Adrenal gland (tissue), 12 donors: Measurements from ENCODE around the gene TMEM255B. TPM values are rescaled to one million over a fixed set of nuclear protein-coding genes. Genes with fewer than 3 reads are reported as not detected.
"Not testable (repeated sequence)": the region's sequence is repeated elsewhere in the genome, so short reads cannot be mapped to it uniquely, and the experiment has no call there.

ENCODE experiments used
- DNase-seq, 7 donors: peaks; one replicate each; pipeline ENCODE4 v3.0.0-alpha.2; 2019 to 2020
- H3K27ac ChIP-seq, 5 donors: fragments of 200-600 bp; sonication (generic) in 4 of 5; 1 replicate in 3 of 5; 2 replicates in 2 of 5; pipeline versions ENCODE4 v1.5.1 to v1.8.0; 2016 to 2020; ENCODE audit warnings: mild to moderate bottlenecking in 1 of 5
- H3K27me3 ChIP-seq: fragments of 200-600 bp; 2 replicates; pipeline ENCODE4 v1.8.0; 2021
- H3K36me3 ChIP-seq, 2 donors: fragments of 200-600 bp; replicated peaks in 1 of 2; 1 replicate in 1 of 2; 2 replicates in 1 of 2; pipeline versions ENCODE4 v1.5.1 to v1.8.0; 2018 to 2022
- H3K4me1 ChIP-seq, 2 donors: fragments of 200-600 bp; replicated peaks in 1 of 2; 1 replicate in 1 of 2; 2 replicates in 1 of 2; pipeline versions ENCODE4 v1.5.1 to v1.8.0; 2018 to 2021
- H3K4me3 ChIP-seq, 4 donors: fragments of 200-600 bp; sonication (generic) in 3 of 4; one replicate each; pipeline ENCODE4 v1.5.1; 2016 to 2018
- H3K9me3 ChIP-seq, 3 donors: fragments of 200-600 bp; sonication (generic) in 1 of 3; replicated peaks in 1 of 3; 1 replicate in 2 of 3; 2 replicates in 1 of 3; pipeline versions ENCODE4 v1.5.1 to v1.8.0; 2016 to 2021
- POLR2A ChIP-seq, 2 donors: fragments of 450-650 bp; IDR thresholded peaks; one replicate each; pipeline ENCODE4 v1.6.1; 2017; ENCODE audit warnings: antibody characterized with exemption in 2 of 2, mild to moderate bottlenecking in 2 of 2, moderate library complexity in 1 of 2
- WGBS, 4 donors: extraction: QIAGEN DNeasy Blood & Tissue Kit in 2 of 4; methylation state at CpG; one replicate each; pipeline versions ENCODE4 v1.1.5 to v1.1.7; 2013 to 2017; 5-methylcytosine and 5-hydroxymethylcytosine counted together
- intact Hi-C, 2 donors: fragments of 100-400 bp; cut with DNase I; formaldehyde crosslinking; loops; one replicate each; pipeline versions ENCODE4 v1.14.1 to v1.15.0; 2022 to 2023
- polyA plus RNA-seq, 3 donors: library from polyadenylated mRNA; stranded (reverse); fragments of 200-250 nt in 2 of 3; fragments of 350-450 nt in 1 of 3; fragmentation: Illumina TruSeq in 1 of 3; extraction: RNeasy Lipid Tissue Mini Kit (QIAGEN cat#74804) in 1 of 3; gene quantifications; one replicate each; pipeline ENCODE4 v1.2.3, GENCODE V29; 2013 to 2014
- total RNA-seq, 9 donors: library from RNA; depleted of rRNA in 4 of 9; stranded (reverse); fragments of >200 nt in 4 of 9; fragments of 120-200 nt in 1 of 9; fragmentation: NEBNext Ultra II Directional in 1 of 9; extraction: Animal tissue kit (Norgen Biotek cat#: 25700) in 1 of 9; gene quantifications; one replicate each; pipeline versions ENCODE4 v1.1.0 to v1.2.4, GENCODE V29; 2013 to 2023
- TF ChIP-seq, protein P1 (sequence below), 6 experiments: fragments of 450-650 bp in 4 of 6; fragments of 200-600 bp in 2 of 6; sonication (generic) in 1 of 6; IDR thresholded peaks; 1 replicate in 5 of 6; 2 replicates in 1 of 6; pipeline versions ENCODE4 v1.5.1 to v1.8.0; 2016 to 2021; ENCODE audit warnings: antibody characterized with exemption in 6 of 6, mild to moderate bottlenecking in 2 of 6, moderate library complexity in 1 of 6
- donor health status: healthy with polysubstance abuse.
- donor health status: Bipolar disorder and iron deficiency.
- donor health status: DM: yes; HTN: yes; CAD: no.
- donor health status: DM: no; HTN: no; CAD: no.
- donor health status: DM: no; HTN: no; CAD: no.
- donor health status: DM: yes; HTN: yes; CAD: no.

Gene TMEM255B
- total and polyA plus RNA-seq, 12 donors = 1.3 to 60.1 (median 17.2) TPM

- intact Hi-C loops = no loop called here
- H3K4me3 ChIP-seq = no peak overlapping the region
- H3K27ac ChIP-seq = peak overlapping the region in 1 of 5 donors; percentile 42
- DNase-seq = no peak
- TF ChIP-seq, protein P1, sequence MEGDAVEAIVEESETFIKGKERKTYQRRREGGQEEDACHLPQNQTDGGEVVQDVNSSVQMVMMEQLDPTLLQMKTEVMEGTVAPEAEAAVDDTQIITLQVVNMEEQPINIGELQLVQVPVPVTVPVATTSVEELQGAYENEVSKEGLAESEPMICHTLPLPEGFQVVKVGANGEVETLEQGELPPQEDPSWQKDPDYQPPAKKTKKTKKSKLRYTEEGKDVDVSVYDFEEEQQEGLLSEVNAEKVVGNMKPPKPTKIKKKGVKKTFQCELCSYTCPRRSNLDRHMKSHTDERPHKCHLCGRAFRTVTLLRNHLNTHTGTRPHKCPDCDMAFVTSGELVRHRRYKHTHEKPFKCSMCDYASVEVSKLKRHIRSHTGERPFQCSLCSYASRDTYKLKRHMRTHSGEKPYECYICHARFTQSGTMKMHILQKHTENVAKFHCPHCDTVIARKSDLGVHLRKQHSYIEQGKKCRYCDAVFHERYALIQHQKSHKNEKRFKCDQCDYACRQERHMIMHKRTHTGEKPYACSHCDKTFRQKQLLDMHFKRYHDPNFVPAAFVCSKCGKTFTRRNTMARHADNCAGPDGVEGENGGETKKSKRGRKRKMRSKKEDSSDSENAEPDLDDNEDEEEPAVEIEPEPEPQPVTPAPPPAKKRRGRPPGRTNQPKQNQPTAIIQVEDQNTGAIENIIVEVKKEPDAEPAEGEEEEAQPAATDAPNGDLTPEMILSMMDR (IDR thresholded peaks at IDR 0.05) = no peak
- TF ChIP-seq POLR2A (IDR thresholded peaks at IDR 0.05) = no peak
- no peaks in the 10 kb centered on the region for H3K4me1 ChIP-seq
- H3K9me3 ChIP-seq = no peaks in the 10 kb centered on the region
- WGBS, 4 donors = 76 to 81% (median 80%) methylated on average over 19 to 30 of the region's 30 CpGs
- H3K36me3 ChIP-seq = no peaks in the 10 kb centered on the region
- no peaks in the 10 kb centered on the region for H3K27me3 ChIP-seq
Measured at GRCh38 chr13:113724016-113724758, 34.8 kb upstream of the TMEM255B start.

DNA sequence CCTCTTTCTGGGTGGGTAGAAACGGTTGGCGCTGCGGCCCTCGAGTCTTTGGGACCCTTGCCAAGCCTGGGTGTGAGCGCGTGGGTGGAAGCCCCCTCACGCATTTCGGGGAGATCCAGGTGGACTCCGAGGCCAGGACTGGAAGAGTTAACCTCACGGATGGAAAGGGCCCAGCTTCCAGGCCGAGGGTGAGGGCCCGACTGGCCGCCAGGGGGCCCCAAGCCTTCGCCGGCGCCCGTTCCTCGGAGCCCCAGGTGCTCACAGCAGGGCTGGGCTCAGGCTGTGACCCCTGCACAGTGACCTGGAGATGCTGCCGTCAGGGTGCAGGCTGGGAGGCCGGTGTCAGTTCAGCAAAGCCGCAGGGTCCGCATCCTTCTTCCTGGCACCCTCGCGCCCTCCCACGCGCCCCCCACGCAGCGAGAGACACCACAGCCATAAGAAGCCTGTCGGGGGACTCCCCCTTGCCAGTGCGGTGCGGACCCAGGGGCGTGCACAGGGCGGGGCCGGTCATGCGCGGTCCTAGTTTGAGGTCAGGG lies 34.2 kb upstream of the TMEM255B start:
- 0 to 3% (median 3%) methylated on average over 2 to 36 of the region's 36 CpGs; no CpG with 5 or more reads in 1 of the 4 donors for WGBS, 4 donors
- TF ChIP-seq, protein P1 (IDR thresholded peaks at IDR 0.05) = peak; percentile 65 to 85 (median 76)
- no peak for TF ChIP-seq POLR2A (IDR thresholded peaks at IDR 0.05)
- H3K9me3 ChIP-seq = no peaks in the 10 kb centered on the region
- peak overlapping the region in 2 of 4 donors; percentile 3 to 30 for H3K4me3 ChIP-seq
- peak; percentile 72 to 86 (median 77) for DNase-seq
- H3K27me3 ChIP-seq = no peaks in the 10 kb centered on the region
- no peaks in the 10 kb centered on the region for H3K36me3 ChIP-seq
- no peaks in the 10 kb centered on the region for H3K4me1 ChIP-seq
- intact Hi-C loops = no loop called here
- peak overlapping the region in 2 of 5 donors; percentile 42 to 53 for H3K27ac ChIP-seq

DNA sequence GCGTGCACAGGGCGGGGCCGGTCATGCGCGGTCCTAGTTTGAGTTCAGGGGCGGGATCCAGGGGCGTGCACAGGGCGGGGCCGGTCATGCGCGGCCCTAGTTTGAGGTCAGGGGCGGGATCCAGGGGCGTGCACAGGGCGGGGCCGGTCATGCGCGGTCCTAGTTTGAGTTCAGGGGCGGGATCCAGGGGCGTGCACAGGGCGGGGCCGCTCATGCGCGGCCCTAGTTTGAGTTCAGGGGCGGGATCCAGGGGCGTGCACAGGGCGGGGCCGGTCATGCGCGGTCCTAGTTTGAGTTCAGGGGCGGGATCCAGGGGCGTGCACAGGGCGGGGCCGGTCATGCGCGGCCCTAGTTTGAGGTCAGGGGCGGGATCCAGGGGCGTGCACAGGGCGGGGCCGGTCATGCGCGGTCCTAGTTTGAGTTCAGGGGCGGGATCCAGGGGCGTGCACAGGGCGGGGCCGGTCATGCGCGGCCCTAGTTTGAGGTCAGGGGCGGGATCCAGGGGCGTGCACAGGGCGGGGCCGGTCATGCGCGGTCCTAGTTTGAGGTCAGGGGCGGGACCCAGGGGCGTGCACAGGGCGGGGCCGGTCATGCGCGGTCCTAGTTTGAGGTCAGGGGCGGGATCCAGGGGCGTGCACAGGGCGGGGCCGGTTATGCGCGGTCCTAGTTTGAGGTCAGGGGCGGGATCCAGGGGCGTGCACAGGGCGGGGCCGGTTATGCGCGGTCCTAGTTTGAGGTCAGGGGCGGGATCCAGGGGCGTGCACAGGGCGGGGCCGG lies 33.5 kb upstream of the TMEM255B start:
- H3K27me3 ChIP-seq, intact Hi-C loops, H3K9me3 ChIP-seq, H3K4me1 ChIP-seq, H3K27ac ChIP-seq, H3K36me3 ChIP-seq: not testable (repeated sequence)
- H3K4me3 ChIP-seq = peak overlapping the region in 1 of 4 donors; percentile 30
- peak in 4 of 7 donors; percentile 51 to 85 (median 66) for DNase-seq
- WGBS, 4 donors = 0 to 7% methylated on average over 25 to 47 of the region's 75 CpGs; no CpG with 5 or more reads in 2 of the 4 donors

GRCh38 chr13:113726106-113726821 lies 32.8 kb upstream of the TMEM255B start:
- H3K4me3 ChIP-seq, H3K4me1 ChIP-seq, H3K36me3 ChIP-seq, H3K9me3 ChIP-seq, intact Hi-C loops, H3K27me3 ChIP-seq, DNase-seq: not testable (repeated sequence)
- 36 to 63% (median 45%) methylated on average over 7 to 37 of the region's 54 CpGs; no CpG with 5 or more reads in 1 of the 4 donors for WGBS, 4 donors
- peak overlapping the region in 1 of 5 donors; percentile 17 for H3K27ac ChIP-seq
